GM19035 (cell line): ENCODE data around the gene CBLB.

Experiments
- ATAC-seq: cut with Tn5 transposase; IDR thresholded peaks from one replicate; pipeline ENCODE4 v1.9.1; 2021; ENCODE audit not compliant: unreplicated experiment

Gene CBLB

GRCh38 chr3:105868742-105869530 is at the start of gene CBLB:
Gene CBLB (minus strand): TSS chr3:105869012. CDS start chr3:105867577, 1,435 bp downstream.
- ATAC-seq = peak; percentile 86

GRCh38 chr3:105916767-105917166 is 48.0 kb upstream of the CBLB start:
- ATAC-seq = no peak

- no peak for ATAC-seq
These were observed 46.7 kb upstream of the CBLB start for GRCh38 chr3:105915524-105915923.

- ATAC-seq = no peak
These were observed 44.8 kb upstream of the CBLB start for GRCh38 chr3:105913616-105914015.

GRCh38 chr3:105912891-105913290 is 44.1 kb upstream of the CBLB start:
- ATAC-seq = no peak

GRCh38 chr3:105911496-105911895 is 42.7 kb upstream of the CBLB start:
- no peak for ATAC-seq

- ATAC-seq = no peak
These were observed 39.0 kb upstream of the CBLB start for GRCh38 chr3:105907777-105908176.

GRCh38 chr3:105906836-105907235 is 38.0 kb upstream of the CBLB start:
- ATAC-seq = no peak

- ATAC-seq = no peak
These were observed 37.5 kb upstream of the CBLB start for GRCh38 chr3:105906345-105906744.

- no peak for ATAC-seq
These were observed 36.5 kb upstream of the CBLB start for GRCh38 chr3:105905328-105905727.

GRCh38 chr3:105904678-105905284 is 36.0 kb upstream of the CBLB start:
- ATAC-seq = no peak

GRCh38 chr3:105904251-105904650 is 35.4 kb upstream of the CBLB start:
- no peak for ATAC-seq

- no peak for ATAC-seq
These were observed 30.7 kb upstream of the CBLB start for GRCh38 chr3:105899516-105899915.

- no peak for ATAC-seq
These were observed 22.3 kb upstream of the CBLB start for GRCh38 chr3:105891101-105891500.

GRCh38 chr3:105888621-105889579 is 20.1 kb upstream of the CBLB start:
- ATAC-seq = no peak

GRCh38 chr3:105885256-105885655 is 16.4 kb upstream of the CBLB start:
- ATAC-seq = no peak

- no peak for ATAC-seq
These were observed 15.1 kb upstream of the CBLB start for GRCh38 chr3:105883798-105884377.

GRCh38 chr3:105880681-105881290 is 12.0 kb upstream of the CBLB start:
- ATAC-seq = no peak

GRCh38 chr3:105878061-105878460 is 9.2 kb upstream of the CBLB start:
- no peak for ATAC-seq

- no peak for ATAC-seq
These were observed 8.6 kb upstream of the CBLB start for GRCh38 chr3:105877336-105877910.
